Activated CD4-positive, alpha-beta T cell treated with anti-CD3 and anti-CD28 coated beads, Interleukin-2, Interleukin-4, amounts not matched to agents 100 ng/mL and 50 ng/mL, durations not matched to agents 16 hours and 8 hours (primary cell): ENCODE data around the gene SH3PXD2A.
"Not testable (repeated sequence)": the region's sequence is repeated elsewhere in the genome, so short reads cannot be mapped to it uniquely, and the experiment has no call there.

ENCODE experiments used
- DNase-seq: peaks from one replicate; pipeline ENCODE4 v3.0.0-alpha.2; 2020; ENCODE audit warnings: low spot score

The SH3PXD2A gene

GRCh38 chr10:103767756-103768155, 87.6 kb downstream of the SH3PXD2A start:
- DNase-seq: no peak

- no peak for DNase-seq
These were observed 88.4 kb downstream of the SH3PXD2A start for GRCh38 chr10:103766751-103767505.

- peak; percentile 53 for DNase-seq
These were observed 89.4 kb downstream of the SH3PXD2A start for GRCh38 chr10:103765981-103766380.

GRCh38 chr10:103765168-103765567, 90.2 kb downstream of the SH3PXD2A start:
- peak; percentile 21 for DNase-seq

GRCh38 chr10:103764296-103765088, 90.9 kb downstream of the SH3PXD2A start:
- DNase-seq: no peak

- DNase-seq: peak; percentile 50
These were observed 91.8 kb downstream of the SH3PXD2A start for GRCh38 chr10:103763374-103764202.

- no peak for DNase-seq
These were observed 92.5 kb downstream of the SH3PXD2A start for GRCh38 chr10:103762916-103763315.

- no peak for DNase-seq
These were observed 93.2 kb downstream of the SH3PXD2A start for GRCh38 chr10:103762162-103762561.

- DNase-seq: no peak
These were observed 94.1 kb downstream of the SH3PXD2A start for GRCh38 chr10:103761075-103761920.

GRCh38 chr10:103760233-103760632, 95.1 kb downstream of the SH3PXD2A start:
- not testable (repeated sequence) for DNase-seq

GRCh38 chr10:103759100-103759781, 96.1 kb downstream of the SH3PXD2A start:
- peak; percentile 75 for DNase-seq

GRCh38 chr10:103758294-103758681, 97.1 kb downstream of the SH3PXD2A start:
- DNase-seq: no peak

- DNase-seq: peak; percentile 22
These were observed 97.7 kb downstream of the SH3PXD2A start for GRCh38 chr10:103757531-103758293.

- no peak for DNase-seq
These were observed 99.0 kb downstream of the SH3PXD2A start for GRCh38 chr10:103756277-103756869.

- peak; percentile 25 for DNase-seq
These were observed 102.6 kb downstream of the SH3PXD2A start for GRCh38 chr10:103752680-103753248.

- DNase-seq: no peak
These were observed 103.6 kb downstream of the SH3PXD2A start for GRCh38 chr10:103751667-103752290.

- DNase-seq: no peak
These were observed 104.5 kb downstream of the SH3PXD2A start for GRCh38 chr10:103750836-103751235.

- DNase-seq: no peak
These were observed 105.6 kb downstream of the SH3PXD2A start for GRCh38 chr10:103749779-103750178.

GRCh38 chr10:103748020-103748419, 107.4 kb downstream of the SH3PXD2A start:
- peak; percentile 57 for DNase-seq
